Heart right ventricle (tissue), 16 donors: Measurements from ENCODE around the gene DDX5. TPM values are rescaled to one million over a fixed set of nuclear protein-coding genes. Genes with fewer than 3 reads are reported as not detected.
A peak's percentile ranks its signal among the peaks of the same experiment; 100 is the strongest.

Source experiments
- ATAC-seq, 8 donors: fragments of 200-7000 bp; cut with Tn5 transposase; one replicate each; pipeline ENCODE4 v1.9.1; 2020; ENCODE audit warnings: mild to moderate bottlenecking in 8 of 8, moderate library complexity in 8 of 8, moderate number of reproducible peaks in 1 of 8
- DNase-seq, 2 donors: peaks; one replicate each; pipeline ENCODE4 v3.0.0-alpha.2; 2020
- H3K27ac ChIP-seq, 10 donors: fragments of 200-600 bp; sonication (generic) in 2 of 10; one replicate each; pipeline versions ENCODE4 v1.5.0 to v1.8.0; 2020 to 2022; ENCODE audit warnings: mild to moderate bottlenecking in 3 of 10
- H3K27me3 ChIP-seq, 7 donors: fragments of 200-600 bp; one replicate each; pipeline ENCODE4 v1.8.0; 2021 to 2022; ENCODE audit warnings: mild to moderate bottlenecking in 2 of 7
- H3K36me3 ChIP-seq, 9 donors: fragments of 200-600 bp; sonication (generic) in 1 of 9; one replicate each; pipeline versions ENCODE4 v1.5.0 to v1.8.0; 2020 to 2022; ENCODE audit warnings: mild to moderate bottlenecking in 2 of 9
- H3K4me1 ChIP-seq, 9 donors: fragments of 200-600 bp; sonication (generic) in 1 of 9; one replicate each; pipeline versions ENCODE4 v1.5.0 to v1.8.0; 2020 to 2022; ENCODE audit warnings: mild to moderate bottlenecking in 4 of 9
- H3K4me3 ChIP-seq, 10 donors: fragments of 200-600 bp; sonication (generic) in 2 of 10; one replicate each; pipeline versions ENCODE4 v1.5.0 to v1.8.0; 2020 to 2022; ENCODE audit warnings: mild to moderate bottlenecking in 7 of 10, moderate library complexity in 2 of 10
- H3K9me3 ChIP-seq, 11 donors: fragments of 200-600 bp in 10 of 11; sonication (generic) in 2 of 11; one replicate each; pipeline versions ENCODE4 v1.5.0 to v1.8.0; 2013 to 2022; ENCODE audit warnings: mild to moderate bottlenecking in 2 of 11, control low read depth in 1 of 11, moderate library complexity in 1 of 11
- CTCF ChIP-seq, 9 donors: fragments of 200-600 bp; sonication (generic) in 2 of 9; IDR thresholded peaks; one replicate each; pipeline versions ENCODE4 v1.5.0 to v1.8.0; 2021 to 2022; ENCODE audit warnings: antibody characterized with exemption in 9 of 9, mild to moderate bottlenecking in 5 of 9, moderate library complexity in 1 of 9
- WGBS, 2 donors: extraction: QIAGEN DNeasy Blood & Tissue Kit; methylation state at CpG; one replicate each; pipeline ENCODE4 v1.1.7; 2013; ENCODE audit warnings: inconsistent platforms in 1 of 2; 5-methylcytosine and 5-hydroxymethylcytosine counted together
- intact Hi-C, 10 donors: fragments of 100-400 bp; cut with DNase I; formaldehyde crosslinking; loops; one replicate each; pipeline versions ENCODE4 v1.11.1 to v1.14.2; 2022
- microRNA-seq, 2 donors: library from miRNA; unstranded; fragments of <30 nt; microRNA quantifications; one replicate each; pipeline ENCODE4 v1.2.0, GENCODE V29; 2021
- polyA plus RNA-seq, 2 donors: library from polyadenylated mRNA; stranded (reverse); fragments of 200-250 nt; gene quantifications; one replicate each; pipeline ENCODE4 v1.2.3, GENCODE V29; 2013
- total RNA-seq, 10 donors: library from RNA; stranded (reverse); fragmentation: NEBNext Ultra II Directional in 3 of 10; extraction: Animal tissue kit (Norgen Biotek cat#: 25700) in 3 of 10; gene quantifications; one replicate each; pipeline versions ENCODE4 v1.2.1 to v1.2.4, GENCODE V29; 2021 to 2023
- donor health status: Arrhythmogenic right ventricular cardiomyopathy.
- donor health status: ischemic (EF 13 %, LVEDD 7.1; RV severe dilation, severe dysfunction).
- donor health status: healthy with polysubstance abuse.
- donor health status: DM: no; HTN: yes; CAD: no.
- donor health status: DM: no; HTN: no; CAD: no.
- donor health status: ischemic (EF 25% LVEDD 6.9; RV normal size, moderate dysfunction).
- donor health status: ischemic (EF 25% LVEDD 5.7; RV mildly dilated, moderate dysfunction).
- donor health status: healthy.
- donor health status: DM: yes; HTN: yes; CAD: no.
- donor health status: Ischemic cardiomyopathy.
- donor health status: ischemic (EF 35%, LVEDD 5.7; RV mildly dilated, moderate dysfunction).
- donor health status: nonischemic (EF 11% LVEDD 7.7; RV severe dilation, severe dysfunction).
- donor health status: DM: yes; HTN: yes; CAD: no.
- donor health status: PGD.
- donor health status: ischemic (EF 29% LVEDD 5.4; RV normal size, mild dysfunction).
- donor health status: nonischemic (EF 23%, LVEDD 6.1; RV moderate dilation, normal function).

Gene DDX5
- total and polyA plus RNA-seq, 12 donors = 215 to 474 (median 349) TPM

- no peak for TF ChIP-seq CTCF (IDR thresholded peaks at IDR 0.05)
- DNase-seq = no peak
- Histone ChIP-seq H3K36me3 (peaks cover 0 to 63% (median 0%) of the 10 kb centered on the region in 9 donors), H3K27ac (peak overlapping the region in 1 of 10 donors; percentile 64), H3K4me1 (peaks cover 0 to 33% (median 6%) of the 10 kb centered on the region in 9 donors), H3K27me3 (no peaks in the 10 kb centered on the region), H3K4me3 (no peak overlapping the region), H3K9me3 (no peaks in the 10 kb centered on the region)
- intact Hi-C loops = no loop called here
- no peak for ATAC-seq
- 74 to 81% methylated on average over 8 of the region's 8 CpGs for WGBS, 2 donors
Measured at GRCh38 chr17:64455993-64456885, 49.9 kb downstream of the DDX5 start.

- peak overlapping the region in 6 of 10 donors; percentile 4 to 46 (median 26) for H3K4me3 ChIP-seq
- ATAC-seq = peak in 1 of 8 donors; percentile 22
Measured at GRCh38 chr17:64449545-64449944, 56.5 kb downstream of the DDX5 start.

GRCh38 chr17:64448665-64449512 lies 57.2 kb downstream of the DDX5 start, which contains the start of gene MILR1:
Gene MILR1 (plus strand): TSS chr17:64449115. CDS start chr17:64449169, 54 bp downstream.
- no peaks in the 10 kb centered on the region for H3K27me3 ChIP-seq
- no peaks in the 10 kb centered on the region for H3K9me3 ChIP-seq
- H3K27ac ChIP-seq = peak within 1 kb of the TSS in 8 of 10 donors; percentile 32 to 89 (median 62)
- DNase-seq (peak in 1 of 2 donors; percentile 50), ATAC-seq (peak; percentile 90 to 96 (median 94))
- intact Hi-C loops = no loop called here
- peaks cover 0 to 24% (median 0%) of the 10 kb centered on the region in 9 donors for H3K36me3 ChIP-seq
- 30 to 47% methylated on average over 10 of the region's 10 CpGs for WGBS, 2 donors
- peak within 1 kb of the TSS in 6 of 10 donors; percentile 4 to 46 (median 26) for H3K4me3 ChIP-seq
- TF ChIP-seq CTCF (IDR thresholded peaks at IDR 0.05) = no peak
- H3K4me1 ChIP-seq = peaks cover 0 to 33% (median 0%) of the 10 kb centered on the region in 9 donors

More at GRCh38 chr17:64449545-64449944, 56.5 kb downstream of the DDX5 start:
- intact Hi-C loops = no loop called here
- Histone ChIP-seq H3K4me1 (peaks cover 0 to 35% (median 0%) of the 10 kb centered on the region in 9 donors), H3K27me3 (no peaks in the 10 kb centered on the region), H3K36me3 (peaks cover 0 to 31% (median 0%) of the 10 kb centered on the region in 9 donors), H3K27ac (peak overlapping the region in 8 of 10 donors; percentile 32 to 89 (median 62)), H3K9me3 (no peaks in the 10 kb centered on the region)
- TF ChIP-seq CTCF (IDR thresholded peaks at IDR 0.05) = no peak
- 72 to 81% methylated on average over 3 of the region's 3 CpGs for WGBS, 2 donors
- DNase-seq = no peak

Small RNA genes lying within 50 kb of the gene (microRNA-seq; reads per million reads assigned to microRNA genes)
- gene MIR3064 (3.0 to 3.1 reads per million in 2 donors), gene MIR5047 (0 reads per million in 2 donors)

Other genes starting within 250 kb of the DDX5 start
- gene TEX2, start 243.0 kb downstream of the DDX5 start, total RNA-seq = 10 to 100 TPM; 44.2 to 60.5 (median 55.3) TPM
- 10 to 100 TPM; 15.9 to 22.3 TPM for gene TEX2, start 243.0 kb downstream of the DDX5 start, polyA plus RNA-seq
- gene PECAM1, start 115.4 kb downstream of the DDX5 start, total RNA-seq = 100 to 1,000 TPM in 5 of 10 donors, 10 to 100 TPM in 5; 70.3 to 187 (median 105) TPM
- gene PECAM1, start 115.4 kb downstream of the DDX5 start, polyA plus RNA-seq = 10 to 100 TPM; 31.7 to 66.5 TPM
- 10 to 100 TPM in 1 of 10 donors, 1 to 10 TPM in 9; 1.0 to 13.3 (median 1.2) TPM for gene MILR1, start 57.2 kb downstream of the DDX5 start, total RNA-seq
- gene MILR1, start 57.2 kb downstream of the DDX5 start, polyA plus RNA-seq = 1 to 10 TPM; 1.5 to 3.3 TPM
- gene POLG2, start 9.2 kb downstream of the DDX5 start, total RNA-seq = 10 to 100 TPM in 3 of 10 donors, 1 to 10 TPM in 7; 5.1 to 11.1 (median 6.5) TPM
- gene POLG2, start 9.2 kb downstream of the DDX5 start, polyA plus RNA-seq = 1 to 10 TPM; 4.8 to 7.2 TPM
- gene CEP95, start 688 bp upstream of the DDX5 start, total RNA-seq = 10 to 100 TPM in 9 of 10 donors, 1 to 10 TPM in 1; 8.6 to 19.7 (median 14.6) TPM
- 10 to 100 TPM; 11.7 to 62.4 TPM for gene CEP95, start 688 bp upstream of the DDX5 start, polyA plus RNA-seq
- gene SMURF2, start 156.0 kb upstream of the DDX5 start, total RNA-seq = 10 to 100 TPM; 10.9 to 15.5 (median 12.5) TPM
- gene SMURF2, start 156.0 kb upstream of the DDX5 start, polyA plus RNA-seq = 1 to 10 TPM; 4.0 to 5.4 TPM